AG09309 (cell line): ENCODE results near the gene TBCC.

Experiments used
- DNase-seq: peaks from one replicate; pipeline ENCODE4 v3.0.0-alpha.2; 2010; ENCODE audit warnings: low read depth
- H3K4me3 ChIP-seq: 2 replicates; pipeline ENCODE4 v1.5.1; 2011; ENCODE audit warnings: mild to moderate bottlenecking, low read depth, low read length, moderate library complexity; ENCODE audit not compliant: control insufficient read depth
- CTCF ChIP-seq: IDR thresholded peaks from 2 replicates; pipeline ENCODE4 v1.5.1; 2011; ENCODE audit warnings: mild to moderate bottlenecking, low read depth, low read length, inconsistent platforms; ENCODE audit not compliant: insufficient read depth, control insufficient read depth; ENCODE audit errors: missing control alignments

The TBCC gene

GRCh38 chr6:42697268-42697655 is 48.6 kb downstream of the TBCC start:
- TF ChIP-seq CTCF = no peak
- H3K4me3 ChIP-seq = no peak overlapping the region
- DNase-seq = no peak

GRCh38 chr6:42696526-42697267 is 49.2 kb downstream of the TBCC start:
- DNase-seq = no peak
- TF ChIP-seq CTCF = no peak
- no peak overlapping the region for H3K4me3 ChIP-seq

DNA sequence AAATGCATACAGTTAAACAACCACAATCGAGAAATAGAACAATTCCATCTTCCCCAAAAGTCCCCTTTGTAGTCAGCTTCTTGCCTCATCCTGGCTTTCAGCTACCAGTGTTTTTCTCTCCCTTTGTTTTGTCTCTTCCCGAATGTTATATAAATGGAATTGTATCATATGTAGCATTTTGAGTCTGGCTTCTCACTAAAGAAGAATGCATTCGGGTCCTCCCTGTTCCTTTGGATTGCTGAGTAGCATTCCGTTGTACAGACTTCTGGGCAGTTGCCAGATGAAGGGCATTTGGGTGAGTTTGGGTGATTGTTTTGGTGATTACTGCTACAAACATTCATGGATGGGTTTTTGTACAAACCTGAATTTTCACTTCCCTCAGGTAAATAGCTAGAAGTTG is 51.3 kb downstream of the TBCC start:
- no peak for TF ChIP-seq CTCF
- DNase-seq = peak; percentile 44
- no peak overlapping the region for H3K4me3 ChIP-seq
